ENCODE data around the gene GSTA2.
"Not testable (repeated sequence)": the region's sequence is repeated elsewhere in the genome, so short reads cannot be mapped to it uniquely, and the experiment has no call there.

The GSTA2 gene

GRCh38 chr6:52782696-52783274 lies 19.5 kb upstream of the GSTA2 start:
- TF ChIP-seq ZNF585B (tag by site-specific recombination; IDR thresholded peaks at IDR 0.05) = 0 out of 2 replicates have a peak, but pooled peaks have one; percentile 21
- H3K9me3 ChIP-seq (ENCODE audit: control insufficient read depth, insufficient read depth, low read depth, low read length); H3K4me3 ChIP-seq (ENCODE audit: low read depth, low read length); POLR2A ChIA-PET; CTCF ChIA-PET; H3K36me3 ChIP-seq (ENCODE audit: control insufficient read depth in 2 of 2, insufficient read depth in 1 of 2, low read length in 2 of 2); H3K27ac ChIP-seq (ENCODE audit: extremely low read depth, low read depth, low read length); H3K4me1 ChIP-seq (ENCODE audit: control insufficient read depth, insufficient read depth, low read length): not testable (repeated sequence)

- H3K27ac ChIP-seq (ENCODE audit: extremely low read depth, low read depth, low read length); H3K4me1 ChIP-seq (ENCODE audit: control insufficient read depth, insufficient read depth, low read length); H3K36me3 ChIP-seq (ENCODE audit: control insufficient read depth in 2 of 2, insufficient read depth in 1 of 2, low read length in 2 of 2); H3K4me3 ChIP-seq (ENCODE audit: low read depth, low read length); CTCF ChIA-PET; H3K9me3 ChIP-seq (ENCODE audit: control insufficient read depth, insufficient read depth, low read depth, low read length); POLR2A ChIA-PET: not testable (repeated sequence)
Observed at GRCh38 chr6:52782209-52782608, 18.9 kb upstream of the GSTA2 start.

GRCh38 chr6:52779237-52779636 lies 16.0 kb upstream of the GSTA2 start:
- no peak overlapping the region for H3K4me3 ChIP-seq (ENCODE audit: low read depth, low read length)
- POLR2A ChIA-PET = no interaction called here
- no peaks in the 10 kb centered on the region for H3K9me3 ChIP-seq (ENCODE audit: control insufficient read depth, insufficient read depth, low read depth, low read length)
- no peaks in the 10 kb centered on the region for H3K4me1 ChIP-seq (ENCODE audit: control insufficient read depth, insufficient read depth, low read length)
- H3K36me3 ChIP-seq (ENCODE audit: control insufficient read depth in 2 of 2, insufficient read depth in 1 of 2, low read length in 2 of 2) = no peaks in the 10 kb centered on the region
- H3K27ac ChIP-seq (ENCODE audit: extremely low read depth, low read depth, low read length) = no peak overlapping the region
- CTCF ChIA-PET = interaction anchor here (0.7 kb wide), 1 partner anchor 55 kb away, joined by 3 read pairs; no protein-coding TSS in a partner anchor
- TF ChIP-seq ZNF513 (tag by site-specific recombination; IDR thresholded peaks at IDR 0.05) = no peak
- no peak for TF ChIP-seq ZBTB7A (tag by site-specific recombination; IDR thresholded peaks at IDR 0.05; ENCODE audit: low read depth)
- no peak for TF ChIP-seq ZNF223 (tag by site-specific recombination; IDR thresholded peaks at IDR 0.05)
- TF ChIP-seq KLF16 (tag by site-specific recombination; IDR thresholded peaks at IDR 0.05) = no peak
- no peak for TF ChIP-seq ZNF23 (tag by site-specific recombination; IDR thresholded peaks at IDR 0.05; ENCODE audit: borderline replicate concordance)
- no peak for TF ChIP-seq ZNF560 (tag by site-specific recombination; IDR thresholded peaks at IDR 0.05; ENCODE audit: borderline replicate concordance)
- TF ChIP-seq ZNF629 (tag by site-specific recombination; IDR thresholded peaks at IDR 0.05) = no peak
- no peak for TF ChIP-seq ZNF529 (tag by site-specific recombination; IDR thresholded peaks at IDR 0.05; ENCODE audit: insufficient replicate concordance)

GRCh38 chr6:52776711-52777351 lies 13.6 kb upstream of the GSTA2 start:
- H3K27ac ChIP-seq (ENCODE audit: extremely low read depth, low read depth, low read length); H3K9me3 ChIP-seq (ENCODE audit: control insufficient read depth, insufficient read depth, low read depth, low read length); H3K36me3 ChIP-seq (ENCODE audit: control insufficient read depth in 2 of 2, insufficient read depth in 1 of 2, low read length in 2 of 2); POLR2A ChIA-PET; H3K4me3 ChIP-seq (ENCODE audit: low read depth, low read length); CTCF ChIA-PET; H3K4me1 ChIP-seq (ENCODE audit: control insufficient read depth, insufficient read depth, low read length): not testable (repeated sequence)

- not testable (repeated sequence) for H3K9me3 ChIP-seq (ENCODE audit: control insufficient read depth, insufficient read depth, low read depth, low read length); H3K27ac ChIP-seq (ENCODE audit: extremely low read depth, low read depth, low read length); H3K4me1 ChIP-seq (ENCODE audit: control insufficient read depth, insufficient read depth, low read length); H3K4me3 ChIP-seq (ENCODE audit: low read depth, low read length); H3K36me3 ChIP-seq (ENCODE audit: control insufficient read depth in 2 of 2, insufficient read depth in 1 of 2, low read length in 2 of 2)
- ChIA-PET CTCF (interaction anchor here (1.4 kb wide), 1 partner anchor 46 kb away, joined by 4 read pairs; no protein-coding TSS in a partner anchor), POLR2A (interaction anchor here (1.0 kb wide), 1 partner anchor 41 kb away, joined by 4 read pairs; no protein-coding TSS in a partner anchor)
Observed at GRCh38 chr6:52769399-52769798, 6.1 kb upstream of the GSTA2 start.

- not testable (repeated sequence) for H3K4me3 ChIP-seq (ENCODE audit: low read depth, low read length); H3K36me3 ChIP-seq (ENCODE audit: control insufficient read depth in 2 of 2, insufficient read depth in 1 of 2, low read length in 2 of 2); H3K27ac ChIP-seq (ENCODE audit: extremely low read depth, low read depth, low read length); H3K4me1 ChIP-seq (ENCODE audit: control insufficient read depth, insufficient read depth, low read length); H3K9me3 ChIP-seq (ENCODE audit: control insufficient read depth, insufficient read depth, low read depth, low read length)
- ChIA-PET CTCF (interaction anchor here (0.9 kb wide), 1 partner anchor 16 kb away, joined by 3 read pairs; no protein-coding TSS in a partner anchor), POLR2A (interaction anchor here (0.5 kb wide), 1 partner anchor 301 kb away, joined by 4 read pairs; no protein-coding TSS in a partner anchor)
Observed at GRCh38 chr6:52767658-52768057, 4.4 kb upstream of the GSTA2 start.

GRCh38 chr6:52761673-52762491 lies 1.4 kb downstream of the GSTA2 start:
- H3K36me3 ChIP-seq (ENCODE audit: control insufficient read depth in 2 of 2, insufficient read depth in 1 of 2, low read length in 2 of 2); H3K4me1 ChIP-seq (ENCODE audit: control insufficient read depth, insufficient read depth, low read length); H3K27ac ChIP-seq (ENCODE audit: extremely low read depth, low read depth, low read length); H3K9me3 ChIP-seq (ENCODE audit: control insufficient read depth, insufficient read depth, low read depth, low read length); H3K4me3 ChIP-seq (ENCODE audit: low read depth, low read length); POLR2A ChIA-PET: not testable (repeated sequence)
- CTCF ChIA-PET = interaction anchor here (1.9 kb wide), 1 partner anchor 37 kb away, joined by 9 read pairs; no protein-coding TSS in a partner anchor
